ENCODE data around the gene SHISA9. TPM values are rescaled to one million over a fixed set of nuclear protein-coding genes. Genes with fewer than 3 reads are reported as not detected.

Gene SHISA9
- total and polyA plus RNA-seq, 2 donors (not counting 1 experiment from before 2014, with no cell fraction given): 0.03 to 0.07 TPM

- TF ChIP-seq CTCF (IDR thresholded peaks at IDR 0.05) (no peak), EZH2 (IDR thresholded peaks at IDR 0.05; ENCODE audit: borderline replicate concordance, insufficient read depth, low read depth, low read length, poor library complexity, severe bottlenecking) (no peak)
- Histone ChIP-seq H4K20me1 (ENCODE audit: control insufficient read depth, insufficient read depth, low read length, poor library complexity, severe bottlenecking) (no peaks in the 10 kb centered on the region), H2AFZ (ENCODE audit: insufficient read depth, low read depth, low read length, poor library complexity, severe bottlenecking) (no peak overlapping the region), H3K4me3 (ENCODE audit: control extremely low read depth in 1 of 5, extremely low read depth in 1 of 5, insufficient read depth in 1 of 5, low read depth in 2 of 5, low read length in 4 of 5) (no peak overlapping the region), H3K27me3 (replicated peaks in 1 of 4; ENCODE audit: control extremely low read depth in 1 of 4, control insufficient read depth in 3 of 4, insufficient read depth in 4 of 4, low read length in 3 of 4) (no peaks in the 10 kb centered on the region), H3K9me3 (ENCODE audit: control extremely low read depth in 1 of 3, control insufficient read depth in 2 of 3, insufficient read depth in 1 of 3, low read length in 2 of 3) (no peaks in the 10 kb centered on the region), H3K36me3 (replicated peaks in 1 of 2; ENCODE audit: control extremely low read depth in 1 of 2, control insufficient read depth in 1 of 2, extremely low read depth in 1 of 2, insufficient read depth in 2 of 2, low read length in 1 of 2) (no peaks in the 10 kb centered on the region), H3K9ac (ENCODE audit: low read length) (no peak overlapping the region), H3K27ac (ENCODE audit: low read length in 2 of 2) (no peak overlapping the region), H3K4me2 (replicated peaks; ENCODE audit: low read depth, low read length, poor library complexity, severe bottlenecking) (no peak overlapping the region), H3K4me1 (ENCODE audit: control insufficient read depth in 2 of 2, insufficient read depth in 2 of 2, low read length in 2 of 2) (no peaks in the 10 kb centered on the region), H3K79me2 (ENCODE audit: control insufficient read depth, insufficient read depth, low read length) (no peaks in the 10 kb centered on the region)
- Mint-ChIP-seq H3K27ac (no peak overlapping the region), H3K4me1 (no peaks in the 10 kb centered on the region), H3K9me3 (ENCODE audit: insufficient read depth) (peaks cover 2% of the 10 kb centered on the region), H3K4me3 (no peak overlapping the region), H3K27me3 (peaks cover 10% of the 10 kb centered on the region)
- no peak for ATAC-seq (ENCODE audit: low read depth)
- ChIA-PET CTCF (no interaction called here), POLR2A (no interaction called here)
- no peak for DNase-seq
- WGBS (ENCODE audit: insufficient coverage): 60% methylated on average over 1 of the region's 3 CpGs
- intact Hi-C loops (cut with micrococcal nuclease): no loop called here
These were observed 40.5 kb downstream of the SHISA9 start for GRCh38 chr16:12941896-12942295.

- Histone ChIP-seq H3K27me3 (replicated peaks in 1 of 4; ENCODE audit: control extremely low read depth in 1 of 4, control insufficient read depth in 3 of 4, insufficient read depth in 4 of 4, low read length in 3 of 4) (no peaks in the 10 kb centered on the region), H3K4me1 (ENCODE audit: control insufficient read depth in 2 of 2, insufficient read depth in 2 of 2, low read length in 2 of 2) (no peaks in the 10 kb centered on the region), H4K20me1 (ENCODE audit: control insufficient read depth, insufficient read depth, low read length, poor library complexity, severe bottlenecking) (no peaks in the 10 kb centered on the region), H3K27ac (ENCODE audit: low read length in 2 of 2) (no peak overlapping the region), H3K36me3 (replicated peaks in 1 of 2; ENCODE audit: control extremely low read depth in 1 of 2, control insufficient read depth in 1 of 2, extremely low read depth in 1 of 2, insufficient read depth in 2 of 2, low read length in 1 of 2) (no peaks in the 10 kb centered on the region), H3K9me3 (ENCODE audit: control extremely low read depth in 1 of 3, control insufficient read depth in 2 of 3, insufficient read depth in 1 of 3, low read length in 2 of 3) (no peaks in the 10 kb centered on the region), H2AFZ (ENCODE audit: insufficient read depth, low read depth, low read length, poor library complexity, severe bottlenecking) (no peak overlapping the region), H3K79me2 (ENCODE audit: control insufficient read depth, insufficient read depth, low read length) (no peaks in the 10 kb centered on the region), H3K9ac (ENCODE audit: low read length) (no peak overlapping the region), H3K4me2 (replicated peaks; ENCODE audit: low read depth, low read length, poor library complexity, severe bottlenecking) (no peak overlapping the region), H3K4me3 (ENCODE audit: control extremely low read depth in 1 of 5, extremely low read depth in 1 of 5, insufficient read depth in 1 of 5, low read depth in 2 of 5, low read length in 4 of 5) (no peak overlapping the region)
- Mint-ChIP-seq H3K27me3 (peaks cover 10% of the 10 kb centered on the region), H3K4me1 (no peaks in the 10 kb centered on the region), H3K4me3 (no peak overlapping the region), H3K27ac (no peak overlapping the region), H3K9me3 (ENCODE audit: insufficient read depth) (peaks cover 4% of the 10 kb centered on the region)
- WGBS (ENCODE audit: insufficient coverage): 74% methylated on average over 5 of the region's 5 CpGs
- intact Hi-C loops (cut with micrococcal nuclease): no loop called here
- POLR2A ChIA-PET: no interaction called here
- ATAC-seq (ENCODE audit: low read depth) (no peak), DNase-seq (no peak)
- TF ChIP-seq EZH2 (IDR thresholded peaks at IDR 0.05; ENCODE audit: borderline replicate concordance, insufficient read depth, low read depth, low read length, poor library complexity, severe bottlenecking): no peak
- no peak for TF ChIP-seq CTCF (IDR thresholded peaks at IDR 0.05)
- CTCF ChIA-PET: no interaction called here
These were observed 41.5 kb downstream of the SHISA9 start for GRCh38 chr16:12942861-12943260.
